HPDE6-E6E7 (cell line): ENCODE data around the gene MYD88.

ENCODE experiments used
- DNase-seq: peaks from one replicate; pipeline ENCODE4 v3.0.0; 2011; ENCODE audit warnings: missing footprints; ENCODE audit errors: extremely low spot score

The MYD88 gene

GRCh38 chr3:38138349-38139190, at the start of gene MYD88:
MYD88 (plus strand) TSS chr3:38138661; CDS start chr3:38138701, 40 bp downstream.
- DNase-seq = no peak

- DNase-seq = no peak
Observed at GRCh38 chr3:38089163-38089562, 49.3 kb upstream of the MYD88 start.

DNA sequence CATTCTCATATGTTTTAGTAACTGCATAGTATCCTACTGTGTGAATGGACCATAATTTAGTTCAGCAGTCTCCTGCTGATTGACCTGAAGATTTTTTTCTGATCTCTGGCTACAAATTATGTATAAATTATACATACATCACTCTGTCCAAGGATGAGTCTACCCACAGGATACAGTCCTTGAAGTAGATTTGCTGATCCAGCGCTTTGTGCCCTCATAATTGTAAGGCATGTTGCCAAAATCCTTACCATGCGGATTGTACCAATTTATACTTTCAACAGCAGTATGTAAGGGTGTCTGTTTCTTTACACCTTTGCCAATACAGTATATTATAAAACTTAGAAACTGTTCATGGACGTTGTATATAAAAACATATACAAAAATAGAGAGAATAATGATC, 48.0 kb upstream of the MYD88 start:
- DNase-seq = no peak

GRCh38 chr3:38094999-38095398, 43.5 kb upstream of the MYD88 start:
- no peak for DNase-seq

DNA sequence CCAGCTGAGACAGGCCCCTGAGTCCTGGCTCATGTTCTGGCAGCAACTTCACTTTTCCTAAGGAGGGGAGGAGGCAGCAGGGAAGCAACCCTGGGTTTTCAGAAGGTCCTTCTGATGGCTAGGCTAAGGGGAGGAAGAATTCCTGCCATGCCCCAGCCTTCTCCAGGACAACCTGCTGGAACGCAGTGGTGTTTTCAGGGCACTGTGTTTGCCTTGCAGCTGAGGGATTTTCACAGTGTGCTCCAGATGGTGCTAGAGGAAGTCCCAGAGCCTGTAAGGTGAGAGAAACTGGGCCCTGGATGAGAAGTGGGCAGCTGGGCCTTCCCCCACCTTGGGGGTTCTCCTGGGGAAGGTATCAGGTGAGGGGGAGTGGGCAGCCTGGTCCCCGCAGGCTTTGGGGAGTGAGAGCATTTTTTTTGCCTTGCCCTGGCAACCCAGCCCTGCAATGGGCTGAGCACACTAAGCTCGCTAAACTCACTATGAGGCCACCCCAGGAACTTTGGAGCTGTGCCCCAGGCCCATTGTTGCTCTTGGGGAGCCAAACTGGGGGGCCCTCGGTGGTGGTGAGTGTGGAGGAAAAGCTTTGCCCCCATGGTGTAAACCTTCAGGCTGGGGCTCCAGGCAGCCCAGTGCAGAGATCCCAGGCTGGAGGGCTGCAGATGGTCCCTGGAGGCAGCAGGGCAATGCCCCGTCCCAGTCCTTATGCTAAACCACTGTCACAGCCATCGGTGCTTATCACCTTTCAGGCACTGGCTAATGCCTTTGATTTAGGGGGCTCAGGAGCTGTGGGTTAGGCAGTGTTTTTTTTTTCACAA, 42.6 kb upstream of the MYD88 start:
- no peak for DNase-seq

DNA sequence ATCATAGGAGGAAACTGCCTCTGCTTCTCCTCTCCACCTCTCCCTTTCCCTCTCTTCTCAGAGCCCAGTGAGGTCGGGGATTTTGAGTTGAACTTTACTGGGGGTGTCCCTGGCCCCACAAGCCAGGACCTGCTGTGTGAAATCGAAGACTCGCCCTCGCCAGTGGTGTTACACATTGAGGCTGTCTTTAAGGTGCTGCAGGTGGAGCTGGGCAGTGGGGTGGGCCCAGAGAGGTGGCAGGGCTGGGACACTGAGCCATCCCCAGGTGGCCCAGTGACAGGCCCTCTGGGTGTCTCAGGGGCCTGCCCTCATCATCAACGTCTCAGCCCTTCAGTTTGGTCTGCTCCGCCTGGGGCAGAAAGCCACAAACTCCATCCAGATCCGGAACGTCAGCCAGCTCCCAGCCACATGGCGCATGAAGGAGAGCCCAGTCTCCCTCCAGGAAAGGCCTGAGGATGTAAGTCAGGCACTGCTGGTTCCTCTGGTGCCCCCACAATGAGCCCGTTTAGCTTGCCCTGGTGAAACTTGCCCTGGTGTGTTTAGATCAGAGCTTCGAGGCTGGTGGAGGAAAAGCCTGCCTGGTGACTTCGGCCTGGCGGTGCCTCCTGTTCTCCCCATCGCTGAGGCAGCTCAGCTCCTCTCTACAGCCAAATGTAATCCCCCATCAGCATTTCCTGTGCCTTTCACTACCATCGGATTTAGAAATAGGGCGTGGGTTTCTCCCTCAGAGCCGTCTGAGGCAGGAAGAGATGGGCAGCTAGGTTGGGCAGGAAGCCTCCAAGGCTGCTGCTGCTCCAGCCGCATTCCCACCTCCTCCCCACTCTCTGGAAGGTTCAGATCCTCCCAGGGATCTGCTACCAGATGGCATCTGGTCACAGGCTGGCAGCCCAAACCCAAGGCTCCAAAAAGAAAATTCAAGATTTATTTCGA, 40.8 kb upstream of the MYD88 start:
- no peak for DNase-seq

GRCh38 chr3:38098376-38098723, 40.1 kb upstream of the MYD88 start:
- no peak for DNase-seq

GRCh38 chr3:38099518-38099917, 38.9 kb upstream of the MYD88 start:
- DNase-seq = no peak

DNA sequence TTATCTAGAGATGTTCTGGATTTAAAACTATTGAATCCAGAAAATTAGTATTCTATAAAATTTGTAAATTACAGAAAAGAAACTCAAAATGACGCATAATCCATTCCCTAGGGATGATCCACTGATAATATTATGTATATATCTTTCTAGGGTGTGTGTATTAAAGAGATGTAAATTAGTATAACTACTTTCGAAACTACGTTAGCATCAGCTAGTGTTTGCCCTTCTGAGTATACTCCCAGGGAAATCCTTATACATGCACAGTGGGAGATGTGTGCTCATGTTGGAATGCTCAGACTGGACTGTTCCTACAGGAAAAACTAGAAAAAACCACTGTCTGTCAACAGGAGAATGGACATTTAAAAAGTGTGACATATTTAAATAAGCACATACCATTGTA, 38.0 kb upstream of the MYD88 start:
- DNase-seq = no peak

- DNase-seq = no peak
Observed at GRCh38 chr3:38101811-38102443, 36.5 kb upstream of the MYD88 start.

DNA sequence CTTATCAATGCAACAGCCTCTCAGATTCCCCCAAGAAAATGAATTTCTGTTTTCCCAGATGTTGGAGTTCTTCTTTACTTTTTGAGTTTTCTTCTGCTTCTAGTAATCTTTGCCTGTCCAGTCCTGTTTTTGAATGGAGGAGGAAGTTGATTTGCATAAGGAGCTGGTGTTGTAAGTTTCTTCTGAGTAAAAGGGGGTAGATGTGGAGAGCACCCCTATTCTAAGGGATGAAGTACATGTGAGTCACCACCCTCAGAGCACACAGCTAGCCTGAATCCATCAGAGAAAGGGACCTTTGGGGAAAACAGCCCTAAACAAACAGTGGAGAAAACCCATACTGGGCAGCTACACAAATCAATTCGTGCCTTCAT, 36.0 kb upstream of the MYD88 start:
- DNase-seq = no peak

DNA sequence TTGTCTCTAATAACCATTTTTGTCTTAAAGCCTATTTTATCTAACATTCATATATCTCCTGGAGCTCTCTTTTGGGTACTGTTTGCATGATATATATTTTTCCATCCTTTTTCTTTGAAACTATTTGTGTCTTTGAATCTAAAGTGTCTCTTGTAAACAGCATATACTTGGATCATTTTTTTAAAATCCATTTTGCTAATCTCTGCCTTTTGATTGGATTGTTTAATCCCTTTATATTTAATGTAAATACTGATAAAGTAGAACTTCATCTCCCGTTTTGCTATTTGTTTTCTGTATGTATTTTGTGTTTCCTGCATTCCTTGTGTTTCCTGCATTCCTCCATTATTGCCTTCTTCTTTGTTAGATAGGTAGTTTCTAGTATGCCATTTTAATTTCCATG, 32.9 kb upstream of the MYD88 start:
- no peak for DNase-seq

DNA sequence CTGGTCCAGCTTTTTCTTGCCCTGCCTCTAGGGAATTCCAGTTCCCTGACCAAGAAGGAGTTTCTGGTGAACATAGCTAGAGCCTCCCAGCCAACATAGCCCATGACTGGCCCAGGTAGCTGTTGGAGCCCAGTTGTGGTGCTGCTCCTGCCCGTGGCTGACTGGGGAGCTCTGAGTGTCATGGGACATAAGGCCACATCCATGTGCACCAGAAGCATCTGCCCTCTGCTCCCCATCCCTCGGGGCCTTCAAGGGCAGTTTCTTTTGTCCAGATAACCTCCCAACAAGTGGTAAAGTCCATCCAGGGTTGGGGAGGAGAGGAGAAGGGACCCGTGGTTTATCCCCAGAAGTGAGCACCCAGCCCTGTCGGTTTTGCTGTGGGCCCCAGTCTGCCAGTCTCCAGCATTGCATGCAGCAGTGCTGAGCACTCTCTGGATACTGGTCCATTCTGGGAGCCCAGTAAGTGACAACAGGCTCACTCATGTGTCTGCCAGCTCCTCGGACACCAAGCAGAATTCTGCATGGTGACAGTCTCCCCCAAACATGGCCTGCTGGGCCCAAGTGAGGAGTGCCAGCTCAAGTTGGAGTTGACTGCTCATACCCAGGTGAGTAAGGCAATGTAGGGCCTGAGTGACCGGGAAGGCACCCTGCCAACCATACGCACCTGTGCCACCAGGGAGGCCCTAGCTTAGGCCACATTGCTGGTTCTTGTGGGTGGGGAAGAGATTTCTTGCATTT, 30.4 kb upstream of the MYD88 start:
- no peak for DNase-seq

- no peak for DNase-seq
Observed at GRCh38 chr3:38108649-38109579, 29.5 kb upstream of the MYD88 start.

- no peak for DNase-seq
Observed at GRCh38 chr3:38109580-38110313, 28.7 kb upstream of the MYD88 start.

- no peak for DNase-seq
Observed at GRCh38 chr3:38110314-38111050, 28.0 kb upstream of the MYD88 start.

DNA sequence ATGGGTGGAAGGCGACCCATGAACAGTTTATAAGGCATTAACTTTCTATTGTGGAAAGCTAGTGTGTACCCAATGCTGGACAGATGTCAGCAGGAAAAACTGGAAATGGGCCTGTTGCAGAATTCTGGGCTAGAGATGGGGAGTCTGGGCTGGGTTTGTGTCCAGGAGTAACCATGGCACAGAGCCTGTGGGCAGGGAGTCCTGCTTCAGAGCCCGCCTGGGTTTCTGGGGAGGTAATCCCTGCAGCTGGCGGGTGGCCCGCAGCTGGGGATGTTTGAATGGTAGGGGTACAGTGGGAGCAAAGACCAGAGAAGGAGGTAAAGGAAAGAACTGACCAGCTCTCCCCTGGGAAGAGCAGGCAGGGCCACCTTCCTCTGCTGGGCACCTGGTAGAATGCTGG, 27.3 kb upstream of the MYD88 start:
- DNase-seq = no peak

- no peak for DNase-seq
Observed at GRCh38 chr3:38111696-38112377, 26.6 kb upstream of the MYD88 start.
